Ishikawa (cell line): Measurements from ENCODE around the gene ANKRD44.

Experiments
- CEBPB ChIP-seq: IDR thresholded peaks from 2 replicates; pipeline ENCODE4 v1.6.1; 2012
- EGR1 ChIP-seq: IDR thresholded peaks from 2 replicates; pipeline ENCODE4 v1.6.1; 2012
- EP300 ChIP-seq: IDR thresholded peaks from 2 replicates; pipeline ENCODE4 v1.6.1; 2012; ENCODE audit warnings: borderline replicate concordance
- FOXM1 ChIP-seq: IDR thresholded peaks from 2 replicates; pipeline ENCODE4 v1.6.1; 2012; ENCODE audit warnings: low read depth, borderline replicate concordance
- MAX ChIP-seq: IDR thresholded peaks from 2 replicates; pipeline ENCODE4 v1.6.1; 2012
- REST ChIP-seq: IDR thresholded peaks from 2 replicates; pipeline ENCODE4 v1.6.1; 2012; ENCODE audit warnings: low read depth, mild to moderate bottlenecking
- USF1 ChIP-seq: IDR thresholded peaks from 2 replicates; pipeline ENCODE4 v1.6.1; 2012
- ZBTB7A ChIP-seq: IDR thresholded peaks from 2 replicates; pipeline ENCODE4 v1.6.1; 2012; ENCODE audit warnings: low read depth

GRCh38 chr2:197270601-197271000 lies 40.0 kb downstream of the ANKRD44 start:
- TF ChIP-seq MAX (no peak), EGR1 (no peak), REST (no peak), ZBTB7A (no peak), CEBPB (no peak), FOXM1 (no peak), EP300 (no peak), USF1 (no peak)
